Measurements from ENCODE around the gene NDUFA8.

NDUFA8 gene

GRCh38 chr9:122159026-122159924 lies at the start of gene NDUFA8, which contains the start of gene MORN5:
Gene NDUFA8, minus strand, starts transcription at chr9:122159779. Its CDS starts 102 bp downstream, at chr9:122159677.
Gene MORN5, plus strand, starts transcription at chr9:122159908. Its CDS starts 65 bp downstream, at chr9:122159973.
- peak; percentile 71 for FAIRE-seq

GRCh38 chr9:122207096-122207495 lies 47.5 kb upstream of the NDUFA8 start:
- FAIRE-seq, result no peak

GRCh38 chr9:122206118-122207046 lies 46.8 kb upstream of the NDUFA8 start:
- no peak for FAIRE-seq

- no peak for FAIRE-seq
Measured at GRCh38 chr9:122205176-122205575, 45.6 kb upstream of the NDUFA8 start.

- FAIRE-seq, result no peak
Measured at GRCh38 chr9:122204491-122204890, 44.9 kb upstream of the NDUFA8 start.

- no peak for FAIRE-seq
Measured at GRCh38 chr9:122204055-122204454, 44.5 kb upstream of the NDUFA8 start.

- no peak for FAIRE-seq
Measured at GRCh38 chr9:122202111-122202510, 42.5 kb upstream of the NDUFA8 start.

- FAIRE-seq, result no peak
Measured at GRCh38 chr9:122201641-122202040, 42.1 kb upstream of the NDUFA8 start.

GRCh38 chr9:122200960-122201595 lies 41.5 kb upstream of the NDUFA8 start:
- FAIRE-seq, result no peak

- no peak for FAIRE-seq
Measured at GRCh38 chr9:122197882-122198281, 38.3 kb upstream of the NDUFA8 start.

GRCh38 chr9:122197426-122197825 lies 37.8 kb upstream of the NDUFA8 start:
- FAIRE-seq, result no peak

- FAIRE-seq, result no peak
Measured at GRCh38 chr9:122195875-122196274, 36.3 kb upstream of the NDUFA8 start.

- FAIRE-seq, result no peak
Measured at GRCh38 chr9:122193651-122194050, 34.1 kb upstream of the NDUFA8 start.

GRCh38 chr9:122192914-122193525 lies 33.4 kb upstream of the NDUFA8 start:
- no peak for FAIRE-seq

- FAIRE-seq, result no peak
Measured at GRCh38 chr9:122192261-122192875, 32.8 kb upstream of the NDUFA8 start.

GRCh38 chr9:122191584-122191983 lies 32.0 kb upstream of the NDUFA8 start:
- no peak for FAIRE-seq

GRCh38 chr9:122190597-122191381 lies 31.2 kb upstream of the NDUFA8 start:
- no peak for FAIRE-seq

GRCh38 chr9:122188369-122188768 lies 28.8 kb upstream of the NDUFA8 start:
- no peak for FAIRE-seq

GRCh38 chr9:122186777-122187470 lies 27.3 kb upstream of the NDUFA8 start:
- no peak for FAIRE-seq

GRCh38 chr9:122186301-122186700 lies 26.7 kb upstream of the NDUFA8 start:
- no peak for FAIRE-seq
